Caco-2 (cell line): ENCODE measurements around the gene TMEM198. TPM values are rescaled to one million over a fixed set of nuclear protein-coding genes. Genes with fewer than 3 reads are reported as not detected.

Experiments used
- BruUV-seq: library from RNA; stranded (reverse); fragments of 400-500 nt; replicated peaks from 2 replicates; lab custom pipeline; 2021; lab: Mats Ljungman, UMichigan
- CTCF ChIA-PET: fragments of 300-600 bp; sonication (Branson Sonifier 250); formaldehyde crosslinking; loops from one replicate; lab custom pipeline; 2022; ENCODE audit warnings: antibody characterized with exemption; lab: Charles Lee
- POLR2A ChIA-PET: fragments of 300-600 bp; sonication (Branson Sonifier 250); formaldehyde crosslinking; loops from one replicate; lab custom pipeline; 2022; ENCODE audit warnings: antibody characterized with exemption; lab: Charles Lee
- DNase-seq, 2 experiments: peaks; one replicate each; pipeline versions ENCODE4 v3.0.0 to v3.0.0-alpha.2; 2020 to 2022
- H3K27me3 ChIP-seq: replicated peaks from 2 replicates; pipeline ENCODE4 v1.6.0; 2011; ENCODE audit warnings: low read length; ENCODE audit not compliant: control insufficient read depth, insufficient read depth
- H3K36me3 ChIP-seq: 2 replicates; pipeline ENCODE4 v1.5.1; 2011; ENCODE audit warnings: low read length; ENCODE audit not compliant: control insufficient read depth, insufficient read depth
- H3K4me1 ChIP-seq: fragments of 250-450 bp; sonication (Bioruptor Pico); 2 replicates; pipeline ENCODE4 v1.5.1; 2020; ENCODE audit warnings: mild to moderate bottlenecking
- H3K4me3 ChIP-seq: 2 replicates; pipeline ENCODE4 v1.5.1; 2011; ENCODE audit warnings: low read depth, mild to moderate bottlenecking, control low read depth, low read length
- H3K9me3 ChIP-seq: fragments of 250-450 bp; sonication (Bioruptor Pico); 2 replicates; pipeline ENCODE4 v1.5.1; 2020; ENCODE audit warnings: mild to moderate bottlenecking, moderate library complexity
- H3K27ac Mint-ChIP-seq: one replicate; pipeline ENCODE4 v1.8.0; 2022; ENCODE audit warnings: mixed read lengths; ENCODE audit not compliant: unreplicated experiment
- H3K27me3 Mint-ChIP-seq: one replicate; pipeline ENCODE4 v1.8.0; 2022; ENCODE audit warnings: mixed read lengths; ENCODE audit not compliant: insufficient read depth, unreplicated experiment
- H3K36me3 Mint-ChIP-seq: one replicate; pipeline ENCODE4 v1.8.0; 2022; ENCODE audit warnings: mild to moderate bottlenecking, mixed read lengths; ENCODE audit not compliant: insufficient read depth, unreplicated experiment
- H3K4me1 Mint-ChIP-seq: one replicate; pipeline ENCODE4 v1.8.0; 2022; ENCODE audit warnings: low read depth, mixed read lengths; ENCODE audit not compliant: unreplicated experiment
- H3K4me3 Mint-ChIP-seq: one replicate; pipeline ENCODE4 v1.8.0; 2022; ENCODE audit warnings: mild to moderate bottlenecking, moderate library complexity, mixed read lengths; ENCODE audit not compliant: unreplicated experiment
- H3K9me3 Mint-ChIP-seq: one replicate; pipeline ENCODE4 v1.8.0; 2022; ENCODE audit warnings: mixed read lengths; ENCODE audit not compliant: unreplicated experiment
- intact Hi-C: fragments of 100-400 bp; cut with micrococcal nuclease; formaldehyde crosslinking; loops from one replicate; pipeline ENCODE4 v1.10.0; 2022; ENCODE audit not compliant: unreplicated experiment
- total RNA-seq: library from RNA; stranded (reverse); gene quantifications from 2 replicates; pipeline ENCODE4 v1.2.3, GENCODE V29; 2022
- TF ChIP-seq, protein P1 (sequence below), 2 experiments: fragments of 200-600 bp in 1 of 2; IDR thresholded peaks; 1 replicate in 1 of 2; 2 replicates in 1 of 2; pipeline versions ENCODE4 v1.5.1 to v1.8.0; 2011 to 2022; ENCODE audit warnings: antibody characterized with exemption in 1 of 2, control low read depth in 1 of 2, inconsistent platforms in 1 of 2, low read depth in 1 of 2, low read length in 1 of 2, mild to moderate bottlenecking in 1 of 2, moderate library complexity in 1 of 2; ENCODE audit not compliant: insufficient read depth in 1 of 2, severe bottlenecking in 1 of 2, unreplicated experiment in 1 of 2

TMEM198 gene
- total RNA-seq, 1 experiment from 2014 or later: 8.5 TPM

DNA sequence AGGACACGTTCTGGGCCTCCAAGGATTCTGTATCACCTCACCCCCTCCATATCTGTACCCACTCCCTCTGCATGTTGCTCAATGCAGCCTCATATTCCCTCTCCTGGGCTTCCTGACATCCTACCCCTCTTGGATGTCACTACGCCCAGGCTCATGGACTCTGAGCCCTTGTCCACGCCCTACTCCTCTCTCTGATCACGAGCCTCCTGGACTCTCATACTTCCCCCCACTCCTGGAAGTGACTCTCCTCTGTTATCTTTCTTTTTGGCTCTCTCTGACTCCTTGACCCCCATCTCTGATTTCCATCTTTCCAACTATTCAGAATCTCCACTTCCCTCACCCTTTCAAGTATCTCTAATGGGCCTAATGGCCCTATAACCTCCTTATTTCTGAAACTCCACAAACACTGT, 2.1 kb downstream of the TMEM198 start:
- CTCF ChIA-PET: no interaction called here
- TF ChIP-seq, protein P1, sequence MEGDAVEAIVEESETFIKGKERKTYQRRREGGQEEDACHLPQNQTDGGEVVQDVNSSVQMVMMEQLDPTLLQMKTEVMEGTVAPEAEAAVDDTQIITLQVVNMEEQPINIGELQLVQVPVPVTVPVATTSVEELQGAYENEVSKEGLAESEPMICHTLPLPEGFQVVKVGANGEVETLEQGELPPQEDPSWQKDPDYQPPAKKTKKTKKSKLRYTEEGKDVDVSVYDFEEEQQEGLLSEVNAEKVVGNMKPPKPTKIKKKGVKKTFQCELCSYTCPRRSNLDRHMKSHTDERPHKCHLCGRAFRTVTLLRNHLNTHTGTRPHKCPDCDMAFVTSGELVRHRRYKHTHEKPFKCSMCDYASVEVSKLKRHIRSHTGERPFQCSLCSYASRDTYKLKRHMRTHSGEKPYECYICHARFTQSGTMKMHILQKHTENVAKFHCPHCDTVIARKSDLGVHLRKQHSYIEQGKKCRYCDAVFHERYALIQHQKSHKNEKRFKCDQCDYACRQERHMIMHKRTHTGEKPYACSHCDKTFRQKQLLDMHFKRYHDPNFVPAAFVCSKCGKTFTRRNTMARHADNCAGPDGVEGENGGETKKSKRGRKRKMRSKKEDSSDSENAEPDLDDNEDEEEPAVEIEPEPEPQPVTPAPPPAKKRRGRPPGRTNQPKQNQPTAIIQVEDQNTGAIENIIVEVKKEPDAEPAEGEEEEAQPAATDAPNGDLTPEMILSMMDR (IDR thresholded peaks at IDR 0.05; ENCODE audit: insufficient read depth in 1 of 2, low read depth in 1 of 2, low read length in 1 of 2, severe bottlenecking in 1 of 2, unreplicated experiment in 1 of 2): no peak
- Mint-ChIP-seq H3K36me3 (peaks cover 21% of the 10 kb centered on the region), H3K27ac (no peak overlapping the region), H3K4me1 (peaks cover 7% of the 10 kb centered on the region), H3K4me3 (peak overlapping the region; percentile 3), H3K27me3 (no peaks in the 10 kb centered on the region), H3K9me3 (no peaks in the 10 kb centered on the region)
- no TSS peak for BruUV-seq
- no peak for DNase-seq
- Histone ChIP-seq H3K36me3 (peaks cover 4% of the 10 kb centered on the region; the same call in 1 of the 2 replicates), H3K4me1 (peaks cover 19% of the 10 kb centered on the region), H3K27me3 (no peaks in the 10 kb centered on the region), H3K4me3 (no peak overlapping the region), H3K9me3 (no peaks in the 10 kb centered on the region)
- POLR2A ChIA-PET: no interaction called here
- intact Hi-C loops: no loop called here

DNA sequence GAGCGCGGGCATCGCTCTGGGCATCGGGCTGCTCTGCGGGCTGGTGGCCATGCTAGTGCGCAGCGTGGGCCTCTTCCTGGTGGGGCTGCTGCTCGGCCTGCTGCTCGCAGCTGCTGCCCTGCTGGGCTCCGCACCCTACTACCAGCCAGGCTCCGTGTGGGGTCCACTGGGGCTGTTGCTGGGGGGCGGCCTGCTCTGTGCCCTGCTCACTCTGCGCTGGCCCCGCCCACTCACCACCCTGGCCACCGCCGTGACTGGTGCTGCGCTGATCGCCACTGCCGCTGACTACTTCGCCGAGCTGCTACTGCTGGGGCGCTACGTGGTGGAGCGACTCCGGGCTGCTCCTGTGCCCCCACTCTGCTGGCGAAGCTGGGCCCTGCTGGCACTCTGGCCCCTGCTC, 3.8 kb downstream of the TMEM198 start:
- ChIA-PET POLR2A (no interaction called here), CTCF (no interaction called here)
- no peak overlapping the region for H3K4me3 Mint-ChIP-seq
- no peaks in the 10 kb centered on the region for H3K27me3 Mint-ChIP-seq
- H3K4me1 ChIP-seq: peaks cover 10% of the 10 kb centered on the region
- TF ChIP-seq, protein P1 (IDR thresholded peaks at IDR 0.05; ENCODE audit: insufficient read depth in 1 of 2, low read depth in 1 of 2, low read length in 1 of 2, severe bottlenecking in 1 of 2, unreplicated experiment in 1 of 2): no peak
- intact Hi-C loops: no loop called here
- peaks cover 7% of the 10 kb centered on the region for H3K4me1 Mint-ChIP-seq
- H3K36me3 ChIP-seq: no peaks in the 10 kb centered on the region; the same call in 1 of the 2 replicates
- DNase-seq: no peak
- no peaks in the 10 kb centered on the region for H3K27me3 ChIP-seq
- no peak overlapping the region for H3K27ac Mint-ChIP-seq
- no peaks in the 10 kb centered on the region for H3K9me3 Mint-ChIP-seq
- no peaks in the 10 kb centered on the region for H3K9me3 ChIP-seq
- H3K4me3 ChIP-seq: no peak overlapping the region
- no TSS peak for BruUV-seq
- peaks cover 18% of the 10 kb centered on the region for H3K36me3 Mint-ChIP-seq

DNA sequence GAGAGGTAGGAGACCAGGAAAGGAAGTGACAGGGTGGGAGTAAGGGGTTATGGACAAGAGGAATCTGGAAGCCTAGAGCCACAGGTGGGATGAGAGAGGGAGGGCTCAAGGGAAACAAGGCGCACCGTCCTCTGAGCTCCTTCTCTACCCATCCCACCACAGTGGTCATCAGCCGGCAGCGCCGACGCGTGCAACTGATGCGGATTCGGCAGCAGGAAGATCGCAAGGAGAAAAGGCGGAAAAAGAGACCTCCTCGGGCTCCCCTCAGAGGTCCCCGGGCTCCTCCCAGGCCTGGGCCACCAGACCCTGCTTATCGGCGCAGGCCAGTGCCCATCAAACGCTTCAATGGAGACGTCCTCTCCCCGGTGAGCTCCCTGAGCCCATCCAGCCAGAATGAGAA, 5.2 kb downstream of the TMEM198 start:
- BruUV-seq: no TSS peak
- H3K4me3 Mint-ChIP-seq: no peak overlapping the region
- Histone ChIP-seq H3K9me3 (no peaks in the 10 kb centered on the region), H3K27me3 (no peaks in the 10 kb centered on the region), H3K4me3 (no peak overlapping the region), H3K4me1 (peaks cover 12% of the 10 kb centered on the region), H3K36me3 (no peaks in the 10 kb centered on the region; the same call in 1 of the 2 replicates)
- intact Hi-C loops: no loop called here
- no peak for DNase-seq
- no peaks in the 10 kb centered on the region for H3K9me3 Mint-ChIP-seq
- TF ChIP-seq, protein P1 (IDR thresholded peaks at IDR 0.05; ENCODE audit: insufficient read depth in 1 of 2, low read depth in 1 of 2, low read length in 1 of 2, severe bottlenecking in 1 of 2, unreplicated experiment in 1 of 2): no peak
- CTCF ChIA-PET: interaction anchor here (1.9 kb wide), 1 partner anchor 11 kb away, joined by 7 read pairs; no protein-coding TSS in a partner anchor
- POLR2A ChIA-PET: no interaction called here
- peaks cover 7% of the 10 kb centered on the region for H3K4me1 Mint-ChIP-seq
- no peak overlapping the region for H3K27ac Mint-ChIP-seq
- H3K27me3 Mint-ChIP-seq: no peaks in the 10 kb centered on the region
- peaks cover 12% of the 10 kb centered on the region for H3K36me3 Mint-ChIP-seq
